ENCODE results near the gene MACF1. TPM values are rescaled to one million over a fixed set of nuclear protein-coding genes. Genes with fewer than 3 reads are reported as not detected.

The MACF1 gene
- total RNA-seq, 1 experiment from 2014 or later: 190 TPM

GRCh38 chr1:39420493-39420892 lies 216.0 kb downstream of the MACF1 start:
- Histone ChIP-seq H3K23me2 (ENCODE audit: insufficient read length, low read depth, low read length, poor library complexity, severe bottlenecking) (no peaks in the 10 kb centered on the region), H4K8ac (replicated peaks; ENCODE audit: insufficient read length, low read depth, low read length) (no peak overlapping the region), H2AFZ (ENCODE audit: low read length) (no peak overlapping the region), H3K27me3 (ENCODE audit: insufficient read depth, low read length) (0 out of 2 replicates have a peak, but pooled peaks cover 2% of the 10 kb centered on the region), H3K4me1 (ENCODE audit: insufficient read depth, low read length) (no peaks in the 10 kb centered on the region), H2BK12ac (ENCODE audit: insufficient read length, low read depth, low read length) (no peak overlapping the region), H4K20me1 (ENCODE audit: control insufficient read depth, insufficient read depth, insufficient read length) (no peaks in the 10 kb centered on the region), H2BK20ac (ENCODE audit: low read depth, low read length, poor library complexity, severe bottlenecking) (no peak overlapping the region), H3K18ac (ENCODE audit: insufficient read length, low read depth, low read length) (no peak overlapping the region), H4K5ac (ENCODE audit: insufficient read length, low read depth, low read length) (no peak overlapping the region), H3K27ac (ENCODE audit: insufficient read length, low read depth, low read length) (no peak overlapping the region), H3K9ac (ENCODE audit: extremely low read depth, insufficient read length, low read length) (no peak overlapping the region), H3K79me1 (ENCODE audit: insufficient read depth, low read depth, low read length, poor library complexity, severe bottlenecking) (no peaks in the 10 kb centered on the region), H3K9me3 (ENCODE audit: control insufficient read depth, low read depth, low read length) (no peaks in the 10 kb centered on the region), H3K23ac (ENCODE audit: insufficient read length, low read depth, low read length) (no peak overlapping the region), H3T11ph (ENCODE audit: low read length) (no peak overlapping the region), H3K4me2 (ENCODE audit: insufficient read depth, insufficient read length, low read length) (no peak overlapping the region), H3K79me2 (ENCODE audit: insufficient read depth, low read length) (peaks cover 11% of the 10 kb centered on the region; the same call in 1 of the 2 replicates), H3K4ac (ENCODE audit: low read depth, low read length) (no peak overlapping the region), H2BK120ac (ENCODE audit: low read depth, low read length, poor library complexity, severe bottlenecking) (no peak overlapping the region), H3K14ac (ENCODE audit: insufficient read depth, low read length) (no peak overlapping the region), H2BK5ac (ENCODE audit: insufficient read length, low read length) (no peak overlapping the region), H4K91ac (ENCODE audit: insufficient read length, low read depth, low read length) (no peak overlapping the region), H2AK5ac (ENCODE audit: insufficient read length, low read length) (no peak overlapping the region), H2BK15ac (ENCODE audit: low read depth, low read length) (no peak overlapping the region), H3K56ac (ENCODE audit: insufficient read length, low read depth, low read length) (no peak overlapping the region)
- Mint-ChIP-seq H3K4me3 (no peak overlapping the region), H3K9me3 (no peaks in the 10 kb centered on the region), H3K36me3 (ENCODE audit: insufficient read depth in 1 of 3, low read depth in 3 of 3) (peaks cover 30 to 52% (median 41%) of the 10 kb centered on the region in 3 experiments; a peak in 6 of 7 replicates), H3K27me3 (ENCODE audit: low read depth) (no peaks in the 10 kb centered on the region), H3K27ac (no peak overlapping the region), H3K4me1 (peaks cover 4 to 12% of the 10 kb centered on the region in 2 experiments; a peak in 2 of 4 replicates)
- TF ChIP-seq, protein P1, sequence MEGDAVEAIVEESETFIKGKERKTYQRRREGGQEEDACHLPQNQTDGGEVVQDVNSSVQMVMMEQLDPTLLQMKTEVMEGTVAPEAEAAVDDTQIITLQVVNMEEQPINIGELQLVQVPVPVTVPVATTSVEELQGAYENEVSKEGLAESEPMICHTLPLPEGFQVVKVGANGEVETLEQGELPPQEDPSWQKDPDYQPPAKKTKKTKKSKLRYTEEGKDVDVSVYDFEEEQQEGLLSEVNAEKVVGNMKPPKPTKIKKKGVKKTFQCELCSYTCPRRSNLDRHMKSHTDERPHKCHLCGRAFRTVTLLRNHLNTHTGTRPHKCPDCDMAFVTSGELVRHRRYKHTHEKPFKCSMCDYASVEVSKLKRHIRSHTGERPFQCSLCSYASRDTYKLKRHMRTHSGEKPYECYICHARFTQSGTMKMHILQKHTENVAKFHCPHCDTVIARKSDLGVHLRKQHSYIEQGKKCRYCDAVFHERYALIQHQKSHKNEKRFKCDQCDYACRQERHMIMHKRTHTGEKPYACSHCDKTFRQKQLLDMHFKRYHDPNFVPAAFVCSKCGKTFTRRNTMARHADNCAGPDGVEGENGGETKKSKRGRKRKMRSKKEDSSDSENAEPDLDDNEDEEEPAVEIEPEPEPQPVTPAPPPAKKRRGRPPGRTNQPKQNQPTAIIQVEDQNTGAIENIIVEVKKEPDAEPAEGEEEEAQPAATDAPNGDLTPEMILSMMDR (conservative IDR thresholded peaks at IDR 0.05): no peak
- DNase-seq: no peak
